Measurements from ENCODE around the gene KCNAB1. TPM values are rescaled to one million over a fixed set of nuclear protein-coding genes. Genes with fewer than 3 reads are reported as not detected.

Gene KCNAB1
- total and polyA plus RNA-seq, 2 donors (not counting 3 experiments of a cell fraction or from before 2014, with no cell fraction given): 0.21 TPM; not detected in 1

GRCh38 chr3:156201411-156202405, 81.3 kb downstream of the KCNAB1 start:
- intact Hi-C loops (cut with micrococcal nuclease): no loop called here
- Histone ChIP-seq H3K4me2 (ENCODE audit: insufficient read depth, low read length) (no peak overlapping the region), H3K79me2 (ENCODE audit: control insufficient read depth, insufficient read depth, low read length) (no peaks in the 10 kb centered on the region), H3K36me3 (ENCODE audit: control insufficient read depth in 2 of 2, extremely low read depth in 1 of 2, insufficient read depth in 2 of 2, low read length in 2 of 2) (no peaks in the 10 kb centered on the region), H3K27me3 (ENCODE audit: control insufficient read depth in 2 of 2, insufficient read depth in 2 of 2, low read length in 2 of 2) (no peaks in the 10 kb centered on the region), H3K4me1 (ENCODE audit: control insufficient read depth, extremely low read depth, insufficient read depth, low read length) (no peaks in the 10 kb centered on the region), H2AFZ (ENCODE audit: low read depth, low read length) (no peak overlapping the region), H3K4me3 (replicated peaks in 1 of 3; ENCODE audit: insufficient read depth in 1 of 3, low read depth in 1 of 3, low read length in 3 of 3) (no peak overlapping the region), H3K9me3 (replicated peaks; ENCODE audit: control insufficient read depth, insufficient read depth, low read length) (no peaks in the 10 kb centered on the region), H4K20me1 (replicated peaks; ENCODE audit: control insufficient read depth, extremely low read depth, insufficient read depth, low read length) (no peaks in the 10 kb centered on the region), H3K27ac (ENCODE audit: insufficient read depth, low read depth, low read length) (no peak overlapping the region), H3K9me1 (replicated peaks; ENCODE audit: control insufficient read depth, extremely low read depth, insufficient read depth, low read length) (no peaks in the 10 kb centered on the region), H3K9ac (replicated peaks; ENCODE audit: extremely low read depth, insufficient read depth, low read length) (no peak overlapping the region)
- ChIA-PET POLR2A (no interaction called here), CTCF (no interaction called here)
- dilution Hi-C loops (cut with MboI; ENCODE audit: extremely low pct_ligation_motif_present, low sequenced_read_pairs): no loop called here
- TF ChIP-seq JUN (IDR thresholded peaks at IDR 0.05; ENCODE audit: borderline replicate concordance, insufficient read depth, insufficient read length, low read depth) (no peak), POLR2AphosphoS5 (IDR thresholded peaks at IDR 0.05; ENCODE audit: insufficient read depth, low read depth, low read length) (no peak), EZH2 (IDR thresholded peaks at IDR 0.05; ENCODE audit: borderline replicate concordance, low read depth, low read length, severe bottlenecking) (no peak), POLR2A (IDR thresholded peaks at IDR 0.05; ENCODE audit: low read depth, low read length) (no peak), GATA2 (IDR thresholded peaks at IDR 0.05; ENCODE audit: insufficient read depth, insufficient read length, low read depth, low read length) (no peak), FOS (IDR thresholded peaks at IDR 0.05; ENCODE audit: borderline replicate concordance, insufficient read depth, low read length) (no peak), MYC (IDR thresholded peaks at IDR 0.05; ENCODE audit: low read depth, low read length) (no peak)
- TF ChIP-seq, protein P1, sequence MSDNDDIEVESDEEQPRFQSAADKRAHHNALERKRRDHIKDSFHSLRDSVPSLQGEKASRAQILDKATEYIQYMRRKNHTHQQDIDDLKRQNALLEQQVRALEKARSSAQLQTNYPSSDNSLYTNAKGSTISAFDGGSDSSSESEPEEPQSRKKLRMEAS (IDR thresholded peaks at IDR 0.05; ENCODE audit: insufficient read depth, insufficient read length): no peak
- TF ChIP-seq, protein P2, sequence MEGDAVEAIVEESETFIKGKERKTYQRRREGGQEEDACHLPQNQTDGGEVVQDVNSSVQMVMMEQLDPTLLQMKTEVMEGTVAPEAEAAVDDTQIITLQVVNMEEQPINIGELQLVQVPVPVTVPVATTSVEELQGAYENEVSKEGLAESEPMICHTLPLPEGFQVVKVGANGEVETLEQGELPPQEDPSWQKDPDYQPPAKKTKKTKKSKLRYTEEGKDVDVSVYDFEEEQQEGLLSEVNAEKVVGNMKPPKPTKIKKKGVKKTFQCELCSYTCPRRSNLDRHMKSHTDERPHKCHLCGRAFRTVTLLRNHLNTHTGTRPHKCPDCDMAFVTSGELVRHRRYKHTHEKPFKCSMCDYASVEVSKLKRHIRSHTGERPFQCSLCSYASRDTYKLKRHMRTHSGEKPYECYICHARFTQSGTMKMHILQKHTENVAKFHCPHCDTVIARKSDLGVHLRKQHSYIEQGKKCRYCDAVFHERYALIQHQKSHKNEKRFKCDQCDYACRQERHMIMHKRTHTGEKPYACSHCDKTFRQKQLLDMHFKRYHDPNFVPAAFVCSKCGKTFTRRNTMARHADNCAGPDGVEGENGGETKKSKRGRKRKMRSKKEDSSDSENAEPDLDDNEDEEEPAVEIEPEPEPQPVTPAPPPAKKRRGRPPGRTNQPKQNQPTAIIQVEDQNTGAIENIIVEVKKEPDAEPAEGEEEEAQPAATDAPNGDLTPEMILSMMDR (IDR thresholded peaks at IDR 0.05; ENCODE audit: extremely low read depth in 1 of 2, insufficient read depth in 1 of 2, low read depth in 1 of 2, low read length in 2 of 2): no peak
- no peak for DNase-seq (ENCODE audit: low read depth, low spot score)
- no TSS peak for BruUV-seq (replicated peaks)
- FAIRE-seq: no peak

Data from endothelial cell of umbilical vein (primary cell).